Glutamatergic neuron (in vitro differentiated cells): ENCODE results near the gene CACNB3. TPM values are rescaled to one million over a fixed set of nuclear protein-coding genes. Genes with fewer than 3 reads are reported as not detected.
A peak's percentile ranks its signal among the peaks of the same experiment; 100 is the strongest.

Experiments
- DNase-seq: peaks from one replicate; pipeline ENCODE4 v3.0.0; 2022
- H3K27ac Mint-ChIP-seq: one replicate; pipeline ENCODE4 v1.8.0; 2020; ENCODE audit warnings: mild to moderate bottlenecking, mixed read lengths, inconsistent platforms; ENCODE audit not compliant: unreplicated experiment
- H3K27me3 Mint-ChIP-seq: one replicate; pipeline ENCODE4 v1.8.0; 2020; ENCODE audit warnings: mild to moderate bottlenecking, moderate library complexity, mixed read lengths, inconsistent platforms; ENCODE audit not compliant: unreplicated experiment
- H3K36me3 Mint-ChIP-seq: one replicate; pipeline ENCODE4 v1.8.0; 2020; ENCODE audit warnings: mild to moderate bottlenecking, mixed read lengths, inconsistent platforms; ENCODE audit not compliant: unreplicated experiment
- H3K4me1 Mint-ChIP-seq: one replicate; pipeline ENCODE4 v1.8.0; 2020; ENCODE audit warnings: mild to moderate bottlenecking, low read depth, mixed read lengths, inconsistent platforms; ENCODE audit not compliant: unreplicated experiment
- H3K4me3 Mint-ChIP-seq: one replicate; pipeline ENCODE4 v1.8.0; 2020; ENCODE audit warnings: mild to moderate bottlenecking, mixed read lengths, inconsistent platforms; ENCODE audit not compliant: unreplicated experiment
- H3K9me3 Mint-ChIP-seq: one replicate; pipeline ENCODE4 v1.8.0; 2020; ENCODE audit warnings: mild to moderate bottlenecking, moderate library complexity, mixed read lengths, inconsistent platforms; ENCODE audit not compliant: unreplicated experiment
- long read RNA-seq: library from polyadenylated mRNA; unstranded; transcript quantifications from one replicate; pipeline ENCODE4 v2.0.0, GENCODE V29; 2020; ENCODE audit not compliant: unreplicated experiment
- total RNA-seq: library from RNA; stranded (reverse); fragmentation: NEBNext Ultra II Directional; extraction: Animal tissue kit (Norgen Biotek cat#: 25700); gene quantifications from one replicate; pipeline ENCODE4 v1.2.1, GENCODE V29; 2021; ENCODE audit not compliant: unreplicated experiment
- TF ChIP-seq, protein P1 (sequence below): fragments of 200-600 bp; sonication (generic); IDR thresholded peaks from one replicate; pipeline ENCODE4 v1.5.0; 2021; ENCODE audit not compliant: partially characterized antibody, unreplicated experiment

The CACNB3 gene
- total RNA-seq, result 155 TPM
- long read RNA-seq, partial matches to known transcripts, result 1 of 2 reads
- long read RNA-seq, other reads (novel, unspliced or antisense), result 1 of 2 reads

- H3K27me3 Mint-ChIP-seq, result peaks cover 20% of the 10 kb centered on the region
- H3K27ac Mint-ChIP-seq, result peak within 1 kb of the TSS; percentile 94
- TF ChIP-seq, protein P1, sequence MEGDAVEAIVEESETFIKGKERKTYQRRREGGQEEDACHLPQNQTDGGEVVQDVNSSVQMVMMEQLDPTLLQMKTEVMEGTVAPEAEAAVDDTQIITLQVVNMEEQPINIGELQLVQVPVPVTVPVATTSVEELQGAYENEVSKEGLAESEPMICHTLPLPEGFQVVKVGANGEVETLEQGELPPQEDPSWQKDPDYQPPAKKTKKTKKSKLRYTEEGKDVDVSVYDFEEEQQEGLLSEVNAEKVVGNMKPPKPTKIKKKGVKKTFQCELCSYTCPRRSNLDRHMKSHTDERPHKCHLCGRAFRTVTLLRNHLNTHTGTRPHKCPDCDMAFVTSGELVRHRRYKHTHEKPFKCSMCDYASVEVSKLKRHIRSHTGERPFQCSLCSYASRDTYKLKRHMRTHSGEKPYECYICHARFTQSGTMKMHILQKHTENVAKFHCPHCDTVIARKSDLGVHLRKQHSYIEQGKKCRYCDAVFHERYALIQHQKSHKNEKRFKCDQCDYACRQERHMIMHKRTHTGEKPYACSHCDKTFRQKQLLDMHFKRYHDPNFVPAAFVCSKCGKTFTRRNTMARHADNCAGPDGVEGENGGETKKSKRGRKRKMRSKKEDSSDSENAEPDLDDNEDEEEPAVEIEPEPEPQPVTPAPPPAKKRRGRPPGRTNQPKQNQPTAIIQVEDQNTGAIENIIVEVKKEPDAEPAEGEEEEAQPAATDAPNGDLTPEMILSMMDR, result no peak
- H3K9me3 Mint-ChIP-seq, result peaks cover 11% of the 10 kb centered on the region
- peak within 1 kb of the TSS; percentile 95 for H3K4me3 Mint-ChIP-seq
- DNase-seq, result peak; percentile 95
- peaks cover 4% of the 10 kb centered on the region for H3K36me3 Mint-ChIP-seq
- H3K4me1 Mint-ChIP-seq, result peaks cover 26% of the 10 kb centered on the region
Observed at GRCh38 chr12:48817873-48818830, at the start of gene CACNB3. Gene CACNB3, plus strand, starts transcription at chr12:48818496. Its CDS starts 434 bp downstream, at chr12:48818930.

DNA sequence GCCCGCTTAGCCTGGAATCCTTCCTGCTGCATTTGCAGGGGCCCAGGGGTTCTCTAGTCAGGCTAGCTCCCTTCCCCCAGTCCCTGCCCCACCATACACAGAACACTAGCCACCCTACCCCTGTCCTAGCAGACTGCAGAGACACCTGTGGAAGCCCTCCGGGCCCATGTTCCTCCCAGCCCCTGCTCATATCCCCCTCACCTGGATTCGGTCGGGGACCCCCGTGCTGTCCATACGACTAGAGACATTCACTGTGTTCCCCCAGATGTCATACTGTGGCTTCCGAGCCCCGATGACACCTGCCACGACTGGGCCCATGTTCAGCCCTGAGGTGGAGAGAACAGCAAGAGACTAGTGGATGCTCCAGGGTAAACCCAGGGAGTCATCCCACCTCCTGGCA, 49.6 kb upstream of the CACNB3 start:
- Mint-ChIP-seq H3K4me1 (no peaks in the 10 kb centered on the region), H3K4me3 (no peak overlapping the region), H3K9me3 (peaks cover 2% of the 10 kb centered on the region), H3K27ac (no peak overlapping the region), H3K36me3 (peaks cover 5% of the 10 kb centered on the region), H3K27me3 (no peaks in the 10 kb centered on the region)
- TF ChIP-seq, protein P1, result no peak
- DNase-seq, result no peak

DNA sequence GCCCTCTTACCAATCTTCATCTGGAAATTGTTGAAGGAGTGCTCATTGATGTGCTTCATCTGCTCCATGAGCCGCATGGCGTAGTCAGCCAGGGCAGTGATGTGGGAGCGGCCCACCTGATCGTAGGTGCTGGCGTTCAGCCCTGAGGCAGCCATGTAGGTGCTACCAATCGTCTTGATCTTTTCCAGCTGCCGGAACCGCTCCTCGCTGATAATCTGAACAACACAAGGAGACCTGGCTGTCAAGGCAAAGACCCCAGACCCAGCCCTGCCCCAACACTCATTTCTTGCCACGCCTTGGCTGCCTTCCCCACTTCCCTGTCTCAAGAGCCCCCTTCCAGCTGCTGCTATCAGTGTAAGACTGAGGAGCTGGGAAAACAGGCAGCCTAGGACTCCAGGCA, 47.5 kb upstream of the CACNB3 start:
- Mint-ChIP-seq H3K36me3 (peaks cover 5% of the 10 kb centered on the region), H3K27ac (no peak overlapping the region), H3K9me3 (peaks cover 4% of the 10 kb centered on the region), H3K27me3 (peaks cover 4% of the 10 kb centered on the region), H3K4me3 (no peak overlapping the region), H3K4me1 (no peaks in the 10 kb centered on the region)
- TF ChIP-seq, protein P1, result no peak
- DNase-seq, result no peak

DNA sequence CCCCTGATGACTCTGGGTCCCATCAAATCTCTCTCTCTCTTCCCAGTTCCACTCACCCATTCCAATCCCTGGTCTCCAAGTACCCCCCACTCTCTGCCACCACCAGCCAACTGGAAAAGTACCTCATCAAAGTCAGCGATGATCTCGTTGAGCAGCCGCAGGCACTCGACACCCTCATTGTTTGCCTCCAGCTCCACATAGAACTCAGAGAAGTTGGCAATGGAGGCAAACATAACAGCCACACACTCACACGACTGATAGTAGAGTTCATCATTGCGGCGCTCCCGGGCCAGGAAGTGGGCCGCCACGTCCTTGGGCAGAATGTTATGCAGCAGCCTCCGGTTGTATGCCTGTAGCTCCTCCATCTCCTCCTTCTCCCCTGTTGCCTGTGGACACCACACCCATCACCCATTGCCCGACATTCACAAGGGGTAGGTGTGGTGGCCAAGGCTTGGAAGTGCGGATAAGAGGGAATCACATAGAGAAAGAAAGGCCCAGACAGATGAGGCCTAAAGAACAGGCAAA, 46.6 kb upstream of the CACNB3 start:
- no peak overlapping the region for H3K27ac Mint-ChIP-seq
- TF ChIP-seq, protein P1, result no peak
- H3K27me3 Mint-ChIP-seq, result peaks cover 4% of the 10 kb centered on the region
- no peak for DNase-seq
- no peak overlapping the region for H3K4me3 Mint-ChIP-seq
- H3K4me1 Mint-ChIP-seq, result no peaks in the 10 kb centered on the region
- peaks cover 5% of the 10 kb centered on the region for H3K36me3 Mint-ChIP-seq
- H3K9me3 Mint-ChIP-seq, result peaks cover 4% of the 10 kb centered on the region
